Measurements from ENCODE around the gene PASK.

The PASK gene

DNA sequence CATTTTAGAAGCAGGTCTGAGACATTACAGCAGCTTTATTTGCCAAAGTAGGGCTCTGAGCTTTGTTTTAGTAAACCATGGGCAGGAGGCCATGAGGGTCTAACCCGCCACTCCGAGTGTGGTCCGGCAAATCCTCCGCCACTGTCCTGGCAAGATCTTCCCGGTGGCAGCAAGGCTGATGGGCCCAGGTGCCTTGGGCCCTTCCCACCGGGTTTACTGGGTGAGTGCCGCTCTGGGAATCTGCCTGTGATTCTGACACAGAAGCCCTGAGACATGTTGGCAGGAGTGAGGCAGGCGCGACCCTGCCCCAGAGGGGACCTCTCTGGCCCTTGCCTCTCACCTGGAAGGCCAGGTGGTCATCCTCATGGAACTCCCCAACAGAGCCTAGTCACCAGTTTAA is 77.1 kb downstream of the PASK start:
- no peak for TF ChIP-seq ZBTB7A (IDR thresholded peaks at IDR 0.05; ENCODE audit: low read depth)
- no peak for TF ChIP-seq TCF12 (IDR thresholded peaks at IDR 0.05; ENCODE audit: low read depth)
- TF ChIP-seq EP300 (IDR thresholded peaks at IDR 0.05; ENCODE audit: borderline replicate concordance): no peak
- TF ChIP-seq, protein P1, sequence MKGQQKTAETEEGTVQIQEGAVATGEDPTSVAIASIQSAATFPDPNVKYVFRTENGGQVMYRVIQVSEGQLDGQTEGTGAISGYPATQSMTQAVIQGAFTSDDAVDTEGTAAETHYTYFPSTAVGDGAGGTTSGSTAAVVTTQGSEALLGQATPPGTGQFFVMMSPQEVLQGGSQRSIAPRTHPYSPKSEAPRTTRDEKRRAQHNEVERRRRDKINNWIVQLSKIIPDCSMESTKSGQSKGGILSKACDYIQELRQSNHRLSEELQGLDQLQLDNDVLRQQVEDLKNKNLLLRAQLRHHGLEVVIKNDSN (IDR thresholded peaks at IDR 0.05): no peak
- TF ChIP-seq NFIC (IDR thresholded peaks at IDR 0.05): no peak
- no peak for TF ChIP-seq CREB1 (IDR thresholded peaks at IDR 0.05; ENCODE audit: low read depth)
- TF ChIP-seq CEBPB (IDR thresholded peaks at IDR 0.05): no peak
- TF ChIP-seq YY1 (IDR thresholded peaks at IDR 0.05; ENCODE audit: low read depth): no peak
- no peak for TF ChIP-seq FOXM1 (IDR thresholded peaks at IDR 0.05; ENCODE audit: borderline replicate concordance, low read depth)
- no peak for TF ChIP-seq TEAD4 (IDR thresholded peaks at IDR 0.05)
- TF ChIP-seq, protein P2, sequence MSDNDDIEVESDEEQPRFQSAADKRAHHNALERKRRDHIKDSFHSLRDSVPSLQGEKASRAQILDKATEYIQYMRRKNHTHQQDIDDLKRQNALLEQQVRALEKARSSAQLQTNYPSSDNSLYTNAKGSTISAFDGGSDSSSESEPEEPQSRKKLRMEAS (IDR thresholded peaks at IDR 0.05): no peak
- no peak for TF ChIP-seq RAD21 (IDR thresholded peaks at IDR 0.05; ENCODE audit: low read depth)
- no peak for TF ChIP-seq EGR1 (IDR thresholded peaks at IDR 0.05)

DNA sequence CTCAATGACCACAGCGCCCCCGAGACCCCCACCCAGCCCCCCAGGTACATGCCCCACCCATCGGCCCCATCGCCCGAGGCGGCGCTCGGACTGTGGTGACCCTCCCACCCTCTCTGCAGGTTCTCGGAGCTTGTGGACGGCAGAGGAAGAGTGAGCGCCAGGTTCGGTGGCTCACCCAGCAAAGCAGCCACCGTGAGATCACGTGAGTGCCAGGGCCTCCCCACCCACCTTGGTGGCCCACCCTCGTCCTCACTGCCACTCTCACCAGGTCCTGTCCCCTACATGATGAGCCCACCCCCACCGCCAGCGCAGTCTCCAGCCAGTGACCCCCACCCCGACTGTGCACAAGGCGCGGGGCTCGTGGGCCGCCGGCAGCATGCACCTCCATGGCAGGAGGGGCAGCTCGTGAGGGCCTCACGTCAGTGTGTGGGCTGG is 77.6 kb downstream of the PASK start:
- no peak for TF ChIP-seq CEBPB (IDR thresholded peaks at IDR 0.05)
- no peak for TF ChIP-seq NFIC (IDR thresholded peaks at IDR 0.05)
- TF ChIP-seq CREB1 (IDR thresholded peaks at IDR 0.05; ENCODE audit: low read depth): no peak
- no peak for TF ChIP-seq ZBTB7A (IDR thresholded peaks at IDR 0.05; ENCODE audit: low read depth)

DNA sequence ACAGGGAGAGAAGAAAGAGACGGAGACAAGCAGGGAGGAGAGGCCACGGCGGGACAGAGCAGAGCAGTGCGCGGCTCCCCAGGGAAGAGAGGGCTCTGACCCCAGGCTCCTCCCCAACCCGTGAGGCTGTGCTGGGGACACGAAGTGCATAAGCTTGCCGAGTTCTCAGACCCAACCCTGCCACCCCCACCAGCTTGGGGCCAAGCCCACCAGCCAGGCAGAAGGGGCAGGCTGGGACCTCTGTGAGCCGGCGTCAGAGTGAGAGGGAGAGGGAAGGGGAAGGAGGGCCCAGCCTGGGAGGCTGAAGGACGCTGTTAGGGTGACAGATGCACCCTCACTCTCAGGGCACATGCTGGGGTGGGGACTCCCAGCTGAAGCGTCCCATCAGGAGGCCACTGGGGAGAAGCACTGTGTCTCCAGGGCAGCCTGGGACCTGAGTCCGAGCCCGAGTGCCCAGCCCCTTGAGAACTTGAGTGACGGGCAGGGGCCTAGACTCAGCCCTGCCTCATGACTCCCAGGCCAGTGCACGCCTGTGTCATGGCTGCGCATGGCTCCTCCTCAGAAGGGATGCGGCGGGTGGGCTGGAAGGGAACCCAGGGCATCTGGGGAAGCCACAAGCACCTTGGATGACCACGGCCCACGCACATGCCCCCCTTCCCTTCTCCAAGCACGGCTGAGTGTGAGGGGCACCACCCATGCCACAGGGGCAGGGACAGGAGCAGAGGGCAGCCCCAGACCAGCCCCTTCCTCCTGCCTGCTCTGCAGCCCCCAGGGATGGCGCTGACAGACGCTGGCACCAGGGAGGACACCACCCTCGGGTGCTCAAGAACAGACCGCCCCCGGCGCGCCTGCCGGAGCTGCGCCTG is 78.2 kb downstream of the PASK start:
- TF ChIP-seq YY1 (IDR thresholded peaks at IDR 0.05; ENCODE audit: low read depth): no peak
- no peak for TF ChIP-seq CREB1 (IDR thresholded peaks at IDR 0.05; ENCODE audit: low read depth)
- TF ChIP-seq CEBPB (IDR thresholded peaks at IDR 0.05): no peak
- TF ChIP-seq EGR1 (IDR thresholded peaks at IDR 0.05): no peak
- TF ChIP-seq, protein P3, sequence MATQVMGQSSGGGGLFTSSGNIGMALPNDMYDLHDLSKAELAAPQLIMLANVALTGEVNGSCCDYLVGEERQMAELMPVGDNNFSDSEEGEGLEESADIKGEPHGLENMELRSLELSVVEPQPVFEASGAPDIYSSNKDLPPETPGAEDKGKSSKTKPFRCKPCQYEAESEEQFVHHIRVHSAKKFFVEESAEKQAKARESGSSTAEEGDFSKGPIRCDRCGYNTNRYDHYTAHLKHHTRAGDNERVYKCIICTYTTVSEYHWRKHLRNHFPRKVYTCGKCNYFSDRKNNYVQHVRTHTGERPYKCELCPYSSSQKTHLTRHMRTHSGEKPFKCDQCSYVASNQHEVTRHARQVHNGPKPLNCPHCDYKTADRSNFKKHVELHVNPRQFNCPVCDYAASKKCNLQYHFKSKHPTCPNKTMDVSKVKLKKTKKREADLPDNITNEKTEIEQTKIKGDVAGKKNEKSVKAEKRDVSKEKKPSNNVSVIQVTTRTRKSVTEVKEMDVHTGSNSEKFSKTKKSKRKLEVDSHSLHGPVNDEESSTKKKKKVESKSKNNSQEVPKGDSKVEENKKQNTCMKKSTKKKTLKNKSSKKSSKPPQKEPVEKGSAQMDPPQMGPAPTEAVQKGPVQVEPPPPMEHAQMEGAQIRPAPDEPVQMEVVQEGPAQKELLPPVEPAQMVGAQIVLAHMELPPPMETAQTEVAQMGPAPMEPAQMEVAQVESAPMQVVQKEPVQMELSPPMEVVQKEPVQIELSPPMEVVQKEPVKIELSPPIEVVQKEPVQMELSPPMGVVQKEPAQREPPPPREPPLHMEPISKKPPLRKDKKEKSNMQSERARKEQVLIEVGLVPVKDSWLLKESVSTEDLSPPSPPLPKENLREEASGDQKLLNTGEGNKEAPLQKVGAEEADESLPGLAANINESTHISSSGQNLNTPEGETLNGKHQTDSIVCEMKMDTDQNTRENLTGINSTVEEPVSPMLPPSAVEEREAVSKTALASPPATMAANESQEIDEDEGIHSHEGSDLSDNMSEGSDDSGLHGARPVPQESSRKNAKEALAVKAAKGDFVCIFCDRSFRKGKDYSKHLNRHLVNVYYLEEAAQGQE (IDR thresholded peaks at IDR 0.05; ENCODE audit: low read depth): no peak
- no peak for TF ChIP-seq TCF12 (IDR thresholded peaks at IDR 0.05; ENCODE audit: low read depth)
- TF ChIP-seq, protein P1 (IDR thresholded peaks at IDR 0.05): no peak
- no peak for TF ChIP-seq FOXM1 (IDR thresholded peaks at IDR 0.05; ENCODE audit: borderline replicate concordance, low read depth)
- TF ChIP-seq RAD21 (IDR thresholded peaks at IDR 0.05; ENCODE audit: low read depth): no peak
- TF ChIP-seq TEAD4 (IDR thresholded peaks at IDR 0.05): no peak
- no peak for TF ChIP-seq TAF1 (IDR thresholded peaks at IDR 0.05; ENCODE audit: low read depth)
- TF ChIP-seq NFIC (IDR thresholded peaks at IDR 0.05): no peak
- no peak for TF ChIP-seq EP300 (IDR thresholded peaks at IDR 0.05; ENCODE audit: borderline replicate concordance)
- TF ChIP-seq, protein P2 (IDR thresholded peaks at IDR 0.05): no peak
- TF ChIP-seq ZBTB7A (IDR thresholded peaks at IDR 0.05; ENCODE audit: low read depth): no peak

DNA sequence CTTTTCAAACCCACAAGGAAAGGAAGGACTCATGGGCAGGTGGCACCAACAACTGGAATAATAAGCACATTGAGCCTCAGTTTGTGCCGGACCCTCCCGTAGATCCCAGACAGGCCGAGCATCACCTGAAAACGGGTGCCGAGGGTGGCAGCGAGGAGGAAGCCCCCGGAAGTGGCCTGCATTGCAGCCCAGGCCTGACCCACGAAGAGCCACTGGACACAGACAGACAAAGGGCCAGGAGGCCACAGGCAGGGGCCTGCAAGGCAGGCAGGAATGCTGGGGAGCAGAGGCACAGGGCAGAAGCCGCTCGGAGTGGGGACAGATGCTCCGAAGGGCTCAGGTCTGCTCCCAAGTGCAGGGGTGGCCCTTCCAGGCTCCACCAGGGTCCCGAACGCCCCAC is 78.9 kb downstream of the PASK start:
- TF ChIP-seq, protein P1 (IDR thresholded peaks at IDR 0.05): no peak
- TF ChIP-seq, protein P2 (IDR thresholded peaks at IDR 0.05): no peak
- TF ChIP-seq, protein P3 (IDR thresholded peaks at IDR 0.05; ENCODE audit: low read depth): no peak
- TF ChIP-seq EGR1 (IDR thresholded peaks at IDR 0.05) (no peak), NFIC (IDR thresholded peaks at IDR 0.05) (no peak), TEAD4 (IDR thresholded peaks at IDR 0.05) (no peak), TCF12 (IDR thresholded peaks at IDR 0.05; ENCODE audit: low read depth) (no peak), CEBPB (IDR thresholded peaks at IDR 0.05) (no peak)

DNA sequence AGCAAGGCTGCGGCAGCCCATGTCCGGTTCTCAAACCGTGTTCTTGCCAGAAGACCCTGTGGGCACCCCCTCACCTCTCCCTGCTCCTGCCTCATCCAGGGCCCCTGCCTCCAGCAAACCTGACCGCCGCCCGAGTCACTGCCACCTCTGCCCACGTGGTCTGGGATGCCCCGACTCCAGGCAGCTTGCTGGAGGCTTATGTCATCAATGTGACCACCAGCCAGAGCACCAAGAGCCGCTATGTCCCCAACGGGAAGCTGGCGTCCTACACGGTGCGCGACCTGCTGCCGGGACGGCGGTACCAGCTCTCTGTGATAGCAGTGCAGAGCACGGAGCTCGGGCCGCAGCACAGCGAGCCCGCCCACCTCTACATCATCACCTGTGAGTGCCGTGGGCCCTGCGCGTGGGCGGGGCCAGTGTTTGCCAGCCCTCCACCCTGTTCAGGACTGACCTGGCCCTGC is 79.4 kb downstream of the PASK start:
- TF ChIP-seq, protein P3 (IDR thresholded peaks at IDR 0.05; ENCODE audit: low read depth): no peak
- no peak for TF ChIP-seq EGR1 (IDR thresholded peaks at IDR 0.05)
- TF ChIP-seq TCF12 (IDR thresholded peaks at IDR 0.05; ENCODE audit: low read depth): no peak
- TF ChIP-seq, protein P2 (IDR thresholded peaks at IDR 0.05): no peak
- no peak for TF ChIP-seq YY1 (IDR thresholded peaks at IDR 0.05; ENCODE audit: low read depth)
- TF ChIP-seq ZBTB7A (IDR thresholded peaks at IDR 0.05; ENCODE audit: low read depth): no peak
- no peak for TF ChIP-seq CEBPB (IDR thresholded peaks at IDR 0.05)
- no peak for TF ChIP-seq NFIC (IDR thresholded peaks at IDR 0.05)
- TF ChIP-seq TAF1 (IDR thresholded peaks at IDR 0.05; ENCODE audit: low read depth): no peak
- TF ChIP-seq FOXM1 (IDR thresholded peaks at IDR 0.05; ENCODE audit: borderline replicate concordance, low read depth): no peak
- TF ChIP-seq, protein P1 (IDR thresholded peaks at IDR 0.05): no peak
- no peak for TF ChIP-seq TEAD4 (IDR thresholded peaks at IDR 0.05)
- no peak for TF ChIP-seq CREB1 (IDR thresholded peaks at IDR 0.05; ENCODE audit: low read depth)
- TF ChIP-seq EP300 (IDR thresholded peaks at IDR 0.05; ENCODE audit: borderline replicate concordance): no peak
